ENCODE results near the gene HORMAD2. TPM values are rescaled to one million over a fixed set of nuclear protein-coding genes. Genes with fewer than 3 reads are reported as not detected.

HORMAD2 gene
- total RNA-seq, 1 experiment from 2014 or later = not detected

DNA sequence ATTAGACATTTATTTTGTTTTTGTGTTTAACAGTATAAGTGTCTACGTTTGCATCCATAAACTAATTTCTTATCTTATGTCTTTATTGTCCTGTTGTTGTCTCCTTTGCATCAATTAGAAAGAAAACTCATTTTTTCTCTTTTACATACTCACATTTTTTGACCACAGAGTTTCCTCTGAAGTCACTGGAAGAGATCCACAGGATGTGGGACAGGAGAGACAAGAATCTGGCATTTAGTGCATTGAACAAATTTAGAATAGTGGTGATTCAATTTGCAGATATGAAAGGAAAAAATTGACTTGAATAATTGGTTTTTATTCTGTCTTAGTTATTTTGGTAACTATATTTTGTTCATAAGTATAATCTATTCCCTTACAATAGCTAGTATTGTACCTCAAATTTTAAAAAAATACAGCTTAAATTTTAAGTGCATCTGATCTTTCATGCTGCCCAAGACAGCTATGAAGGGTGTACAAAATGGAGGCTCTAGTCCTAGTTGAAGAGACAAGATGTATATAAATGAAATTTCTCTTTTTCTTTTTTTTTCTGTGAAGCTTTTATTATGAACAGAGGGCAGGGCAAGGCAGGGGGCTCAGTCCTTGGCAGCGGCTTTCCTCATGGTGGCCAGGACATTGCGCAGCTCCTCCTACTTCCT lies 24.4 kb downstream of the HORMAD2 start (continued):
- TF ChIP-seq, protein P1, sequence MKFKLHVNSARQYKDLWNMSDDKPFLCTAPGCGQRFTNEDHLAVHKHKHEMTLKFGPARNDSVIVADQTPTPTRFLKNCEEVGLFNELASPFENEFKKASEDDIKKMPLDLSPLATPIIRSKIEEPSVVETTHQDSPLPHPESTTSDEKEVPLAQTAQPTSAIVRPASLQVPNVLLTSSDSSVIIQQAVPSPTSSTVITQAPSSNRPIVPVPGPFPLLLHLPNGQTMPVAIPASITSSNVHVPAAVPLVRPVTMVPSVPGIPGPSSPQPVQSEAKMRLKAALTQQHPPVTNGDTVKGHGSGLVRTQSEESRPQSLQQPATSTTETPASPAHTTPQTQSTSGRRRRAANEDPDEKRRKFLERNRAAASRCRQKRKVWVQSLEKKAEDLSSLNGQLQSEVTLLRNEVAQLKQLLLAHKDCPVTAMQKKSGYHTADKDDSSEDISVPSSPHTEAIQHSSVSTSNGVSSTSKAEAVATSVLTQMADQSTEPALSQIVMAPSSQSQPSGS (CRISPR knock-in tag; IDR thresholded peaks at IDR 0.05; ENCODE audit: borderline replicate concordance, low read depth) = no peak
- TF ChIP-seq ESRRA (CRISPR knock-in tag; IDR thresholded peaks at IDR 0.05; ENCODE audit: borderline replicate concordance) (no peak), FOXP1 (CRISPR knock-in tag; IDR thresholded peaks at IDR 0.05; ENCODE audit: borderline replicate concordance) (no peak), FOXJ3 (CRISPR knock-in tag; IDR thresholded peaks at IDR 0.05; ENCODE audit: borderline replicate concordance) (no peak)
- TF ChIP-seq, protein P2, sequence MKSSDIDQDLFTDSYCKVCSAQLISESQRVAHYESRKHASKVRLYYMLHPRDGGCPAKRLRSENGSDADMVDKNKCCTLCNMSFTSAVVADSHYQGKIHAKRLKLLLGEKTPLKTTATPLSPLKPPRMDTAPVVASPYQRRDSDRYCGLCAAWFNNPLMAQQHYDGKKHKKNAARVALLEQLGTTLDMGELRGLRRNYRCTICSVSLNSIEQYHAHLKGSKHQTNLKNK (CRISPR knock-in tag; IDR thresholded peaks at IDR 0.05) = no peak
- TF ChIP-seq, protein P3, sequence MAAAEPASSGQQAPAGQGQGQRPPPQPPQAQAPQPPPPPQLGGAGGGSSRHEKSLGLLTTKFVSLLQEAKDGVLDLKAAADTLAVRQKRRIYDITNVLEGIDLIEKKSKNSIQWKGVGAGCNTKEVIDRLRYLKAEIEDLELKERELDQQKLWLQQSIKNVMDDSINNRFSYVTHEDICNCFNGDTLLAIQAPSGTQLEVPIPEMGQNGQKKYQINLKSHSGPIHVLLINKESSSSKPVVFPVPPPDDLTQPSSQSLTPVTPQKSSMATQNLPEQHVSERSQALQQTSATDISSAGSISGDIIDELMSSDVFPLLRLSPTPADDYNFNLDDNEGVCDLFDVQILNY (CRISPR knock-in tag; IDR thresholded peaks at IDR 0.05) = no peak

DNA sequence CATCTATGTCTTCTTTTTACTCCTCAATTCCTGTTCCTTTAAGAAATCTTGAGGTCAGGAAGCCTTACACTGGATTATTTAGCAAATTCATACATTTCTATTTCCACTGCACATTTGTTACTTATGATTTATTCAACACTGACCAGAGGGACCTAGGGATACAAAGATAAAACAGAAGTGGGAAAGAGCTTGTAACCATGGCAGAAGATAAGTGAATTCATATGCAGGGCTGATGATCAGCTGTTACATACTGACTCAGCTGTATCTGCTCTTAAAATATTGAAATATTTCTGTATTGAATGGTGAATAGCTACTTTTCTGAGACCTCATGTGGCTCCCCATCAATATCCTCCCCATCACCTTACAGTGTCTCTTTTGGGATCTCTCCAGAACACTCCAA lies 25.2 kb downstream of the HORMAD2 start:
- no peaks in the 10 kb centered on the region for H3K36me3 Mint-ChIP-seq
- no peak for ATAC-seq
- no peaks in the 10 kb centered on the region for H3K27me3 Mint-ChIP-seq (ENCODE audit: low read depth)
- TF ChIP-seq, protein P4, sequence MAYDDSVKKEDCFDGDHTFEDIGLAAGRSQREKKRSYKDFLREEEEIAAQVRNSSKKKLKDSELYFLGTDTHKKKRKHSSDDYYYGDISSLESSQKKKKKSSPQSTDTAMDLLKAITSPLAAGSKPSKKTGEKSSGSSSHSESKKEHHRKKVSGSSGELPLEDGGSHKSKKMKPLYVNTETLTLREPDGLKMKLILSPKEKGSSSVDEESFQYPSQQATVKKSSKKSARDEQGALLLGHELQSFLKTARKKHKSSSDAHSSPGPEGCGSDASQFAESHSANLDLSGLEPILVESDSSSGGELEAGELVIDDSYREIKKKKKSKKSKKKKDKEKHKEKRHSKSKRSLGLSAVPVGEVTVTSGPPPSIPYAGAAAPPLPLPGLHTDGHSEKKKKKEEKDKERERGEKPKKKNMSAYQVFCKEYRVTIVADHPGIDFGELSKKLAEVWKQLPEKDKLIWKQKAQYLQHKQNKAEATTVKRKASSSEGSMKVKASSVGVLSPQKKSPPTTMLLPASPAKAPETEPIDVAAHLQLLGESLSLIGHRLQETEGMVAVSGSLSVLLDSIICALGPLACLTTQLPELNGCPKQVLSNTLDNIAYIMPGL (CRISPR knock-in tag; IDR thresholded peaks at IDR 0.05) = no peak
- TF ChIP-seq MXD4 (CRISPR knock-in tag; IDR thresholded peaks at IDR 0.05; ENCODE audit: borderline replicate concordance) (no peak), GRHL2 (CRISPR knock-in tag; IDR thresholded peaks at IDR 0.05; ENCODE audit: insufficient replicate concordance, severe bottlenecking) (no peak), TP53 (CRISPR knock-in tag; IDR thresholded peaks at IDR 0.05) (no peak), FOXJ3 (CRISPR knock-in tag; IDR thresholded peaks at IDR 0.05; ENCODE audit: borderline replicate concordance) (no peak), FOXK1 (CRISPR knock-in tag; IDR thresholded peaks at IDR 0.05) (no peak), ZNF416 (CRISPR knock-in tag; IDR thresholded peaks at IDR 0.05) (no peak), IRF2 (CRISPR knock-in tag; IDR thresholded peaks at IDR 0.05; ENCODE audit: borderline replicate concordance, low read depth) (no peak), ZNF263 (CRISPR knock-in tag; IDR thresholded peaks at IDR 0.05; ENCODE audit: low read depth) (no peak), FOXP1 (CRISPR knock-in tag; IDR thresholded peaks at IDR 0.05; ENCODE audit: borderline replicate concordance) (no peak), ZNF219 (CRISPR knock-in tag; IDR thresholded peaks at IDR 0.05; ENCODE audit: borderline replicate concordance) (no peak), ELF4 (CRISPR knock-in tag; IDR thresholded peaks at IDR 0.05; ENCODE audit: low read depth) (no peak), RORB (CRISPR knock-in tag; IDR thresholded peaks at IDR 0.05) (no peak), HMGA2 (CRISPR knock-in tag; IDR thresholded peaks at IDR 0.05) (no peak)
- TF ChIP-seq, protein P5, sequence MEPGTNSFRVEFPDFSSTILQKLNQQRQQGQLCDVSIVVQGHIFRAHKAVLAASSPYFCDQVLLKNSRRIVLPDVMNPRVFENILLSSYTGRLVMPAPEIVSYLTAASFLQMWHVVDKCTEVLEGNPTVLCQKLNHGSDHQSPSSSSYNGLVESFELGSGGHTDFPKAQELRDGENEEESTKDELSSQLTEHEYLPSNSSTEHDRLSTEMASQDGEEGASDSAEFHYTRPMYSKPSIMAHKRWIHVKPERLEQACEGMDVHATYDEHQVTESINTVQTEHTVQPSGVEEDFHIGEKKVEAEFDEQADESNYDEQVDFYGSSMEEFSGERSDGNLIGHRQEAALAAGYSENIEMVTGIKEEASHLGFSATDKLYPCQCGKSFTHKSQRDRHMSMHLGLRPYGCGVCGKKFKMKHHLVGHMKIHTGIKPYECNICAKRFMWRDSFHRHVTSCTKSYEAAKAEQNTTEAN (CRISPR knock-in tag; IDR thresholded peaks at IDR 0.05) = no peak
- TF ChIP-seq, protein P6, sequence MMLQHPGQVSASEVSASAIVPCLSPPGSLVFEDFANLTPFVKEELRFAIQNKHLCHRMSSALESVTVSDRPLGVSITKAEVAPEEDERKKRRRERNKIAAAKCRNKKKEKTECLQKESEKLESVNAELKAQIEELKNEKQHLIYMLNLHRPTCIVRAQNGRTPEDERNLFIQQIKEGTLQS (CRISPR knock-in tag; conservative IDR thresholded peaks at IDR 0.05) = no peak
- TF ChIP-seq, protein P2 (CRISPR knock-in tag; IDR thresholded peaks at IDR 0.05) = no peak
- TF ChIP-seq, protein P7, sequence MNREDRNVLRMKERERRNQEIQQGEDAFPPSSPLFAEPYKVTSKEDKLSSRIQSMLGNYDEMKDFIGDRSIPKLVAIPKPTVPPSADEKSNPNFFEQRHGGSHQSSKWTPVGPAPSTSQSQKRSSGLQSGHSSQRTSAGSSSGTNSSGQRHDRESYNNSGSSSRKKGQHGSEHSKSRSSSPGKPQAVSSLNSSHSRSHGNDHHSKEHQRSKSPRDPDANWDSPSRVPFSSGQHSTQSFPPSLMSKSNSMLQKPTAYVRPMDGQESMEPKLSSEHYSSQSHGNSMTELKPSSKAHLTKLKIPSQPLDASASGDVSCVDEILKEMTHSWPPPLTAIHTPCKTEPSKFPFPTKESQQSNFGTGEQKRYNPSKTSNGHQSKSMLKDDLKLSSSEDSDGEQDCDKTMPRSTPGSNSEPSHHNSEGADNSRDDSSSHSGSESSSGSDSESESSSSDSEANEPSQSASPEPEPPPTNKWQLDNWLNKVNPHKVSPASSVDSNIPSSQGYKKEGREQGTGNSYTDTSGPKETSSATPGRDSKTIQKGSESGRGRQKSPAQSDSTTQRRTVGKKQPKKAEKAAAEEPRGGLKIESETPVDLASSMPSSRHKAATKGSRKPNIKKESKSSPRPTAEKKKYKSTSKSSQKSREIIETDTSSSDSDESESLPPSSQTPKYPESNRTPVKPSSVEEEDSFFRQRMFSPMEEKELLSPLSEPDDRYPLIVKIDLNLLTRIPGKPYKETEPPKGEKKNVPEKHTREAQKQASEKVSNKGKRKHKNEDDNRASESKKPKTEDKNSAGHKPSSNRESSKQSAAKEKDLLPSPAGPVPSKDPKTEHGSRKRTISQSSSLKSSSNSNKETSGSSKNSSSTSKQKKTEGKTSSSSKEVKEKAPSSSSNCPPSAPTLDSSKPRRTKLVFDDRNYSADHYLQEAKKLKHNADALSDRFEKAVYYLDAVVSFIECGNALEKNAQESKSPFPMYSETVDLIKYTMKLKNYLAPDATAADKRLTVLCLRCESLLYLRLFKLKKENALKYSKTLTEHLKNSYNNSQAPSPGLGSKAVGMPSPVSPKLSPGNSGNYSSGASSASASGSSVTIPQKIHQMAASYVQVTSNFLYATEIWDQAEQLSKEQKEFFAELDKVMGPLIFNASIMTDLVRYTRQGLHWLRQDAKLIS (CRISPR knock-in tag; IDR thresholded peaks at IDR 0.05; ENCODE audit: borderline replicate concordance) = no peak
- ChIA-PET POLR2A (no interaction called here), CTCF (interaction anchor here (1.0 to 1.2 kb wide), 2 partner anchors 29 to 183 kb away, joined by 3 to 4 read pairs; no protein-coding TSS in a partner anchor)
- H3K4me1 Mint-ChIP-seq = no peaks in the 10 kb centered on the region
- DNase-seq (ENCODE audit: low spot score) = no peak
- no peak overlapping the region for H3K4me3 Mint-ChIP-seq
- no peak overlapping the region for H3K27ac Mint-ChIP-seq
- H3K9me3 Mint-ChIP-seq = no peaks in the 10 kb centered on the region
